SK-N-SH treated with all-trans-retinoic acid at 6 μM for 48 hours (cell line): ENCODE data around the gene BACH1.

Experiments
- ARNTL ChIP-seq: fragments of 450-650 bp; formaldehyde crosslinking; IDR thresholded peaks from 2 replicates; pipeline ENCODE4 v1.5.0; 2020; ENCODE audit warnings: low read depth, mild to moderate bottlenecking, moderate library complexity, borderline replicate concordance
- CSDC2 ChIP-seq: fragments of 250-450 bp; sonication (Bioruptor Pico); IDR thresholded peaks from 2 replicates; pipeline ENCODE4 v1.5.0; 2020; ENCODE audit warnings: mild to moderate bottlenecking, moderate library complexity
- ISL1 ChIP-seq: fragments of 250-450 bp; sonication (Bioruptor Pico); IDR thresholded peaks from 2 replicates; pipeline ENCODE4 v2.1.2; 2022; ENCODE audit warnings: mild to moderate bottlenecking, moderate library complexity
- RARB ChIP-seq: fragments of 250-450 bp; sonication (Bioruptor Pico); IDR thresholded peaks from 2 replicates; pipeline ENCODE4 v1.8.0; 2021; ENCODE audit warnings: mild to moderate bottlenecking, moderate library complexity
- SNAI2 ChIP-seq: fragments of 250-450 bp; sonication (Bioruptor Pico); IDR thresholded peaks from 2 replicates; pipeline ENCODE4 v1.5.0; 2020; ENCODE audit warnings: mild to moderate bottlenecking, moderate library complexity
- TF ChIP-seq, protein P1 (sequence below): fragments of 250-450 bp; sonication (Bioruptor Pico); IDR thresholded peaks from 2 replicates; pipeline ENCODE4 v1.5.1; 2020; ENCODE audit warnings: low read depth, mild to moderate bottlenecking, moderate library complexity

DNA sequence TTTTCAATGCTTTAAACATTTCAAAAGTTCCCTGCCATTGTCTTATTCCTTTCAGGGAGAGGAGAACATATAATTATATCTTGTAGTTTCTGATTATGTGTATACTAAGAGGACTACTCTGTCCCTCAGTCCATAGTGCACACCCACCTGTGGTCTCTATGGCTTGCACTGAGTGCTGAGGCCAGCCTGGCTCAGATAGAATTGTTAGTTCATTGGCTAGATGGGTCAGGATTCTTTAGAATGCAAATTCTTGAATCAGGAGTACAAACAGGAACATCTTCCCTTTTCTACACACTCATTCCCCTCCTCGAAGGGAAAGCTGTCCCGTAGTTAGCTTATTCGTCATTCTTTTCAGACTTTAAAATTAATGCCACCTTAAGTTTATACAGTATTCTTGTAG, 8.2 kb downstream of the BACH1 start:
- TF ChIP-seq ARNTL (no peak), SNAI2 (no peak), ISL1 (CRISPR knock-in tag) (no peak), RARB (CRISPR knock-in tag) (no peak), CSDC2 (no peak)
- TF ChIP-seq, protein P1, sequence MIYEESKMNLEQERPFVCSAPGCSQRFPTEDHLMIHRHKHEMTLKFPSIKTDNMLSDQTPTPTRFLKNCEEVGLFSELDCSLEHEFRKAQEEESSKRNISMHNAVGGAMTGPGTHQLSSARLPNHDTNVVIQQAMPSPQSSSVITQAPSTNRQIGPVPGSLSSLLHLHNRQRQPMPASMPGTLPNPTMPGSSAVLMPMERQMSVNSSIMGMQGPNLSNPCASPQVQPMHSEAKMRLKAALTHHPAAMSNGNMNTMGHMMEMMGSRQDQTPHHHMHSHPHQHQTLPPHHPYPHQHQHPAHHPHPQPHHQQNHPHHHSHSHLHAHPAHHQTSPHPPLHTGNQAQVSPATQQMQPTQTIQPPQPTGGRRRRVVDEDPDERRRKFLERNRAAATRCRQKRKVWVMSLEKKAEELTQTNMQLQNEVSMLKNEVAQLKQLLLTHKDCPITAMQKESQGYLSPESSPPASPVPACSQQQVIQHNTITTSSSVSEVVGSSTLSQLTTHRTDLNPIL (CRISPR knock-in tag), result no peak
